Measurements from ENCODE around the gene LYPD6. TPM values are rescaled to one million over a fixed set of nuclear protein-coding genes. Genes with fewer than 3 reads are reported as not detected.

Gene LYPD6
- total RNA-seq, 8 experiments from 2014 or later = 0.41 to 4.6 (median 2.6) TPM

DNA sequence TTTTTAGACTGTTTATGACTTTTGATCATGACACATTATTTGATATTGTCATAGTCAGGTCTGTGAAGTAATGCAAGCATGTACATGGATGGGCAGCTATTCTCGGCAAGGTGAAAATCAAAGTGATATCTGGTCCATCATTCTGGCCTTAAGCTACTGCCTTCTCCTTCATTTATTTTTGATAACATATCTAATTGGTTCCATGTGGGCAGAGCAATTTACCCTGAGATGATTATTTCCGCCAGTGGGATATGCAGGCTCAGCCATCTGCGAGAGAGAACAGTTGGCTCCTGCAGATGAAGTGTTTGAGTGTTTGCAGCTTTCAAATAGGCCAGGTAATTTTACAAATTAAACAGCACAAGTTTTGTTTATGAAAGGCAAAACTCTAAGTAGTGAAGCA is 116.4 kb downstream of the LYPD6 start:
- H3K4me3 ChIP-seq = no peak overlapping the region
- 83 to 100% (median 100%) methylated on average over 1 to 3 of the region's 3 CpGs; no CpG with 5 or more reads in 1 of the 10 experiments for WGBS, 10 experiments
- ATAC-seq (replicated peaks in 6 of 8) = no peak
- no peak overlapping the region for H3K27ac ChIP-seq
- H3K4me1 ChIP-seq (replicated peaks in 1 of 2) = no peaks in the 10 kb centered on the region
- in situ Hi-C loops (cut with MboI; ENCODE audit: low pct_unique_long_range_greater_than_20kb in 2 of 9, low sequenced_read_pairs in 9 of 9, unreplicated experiment in 9 of 9) = no loop called here

DNA sequence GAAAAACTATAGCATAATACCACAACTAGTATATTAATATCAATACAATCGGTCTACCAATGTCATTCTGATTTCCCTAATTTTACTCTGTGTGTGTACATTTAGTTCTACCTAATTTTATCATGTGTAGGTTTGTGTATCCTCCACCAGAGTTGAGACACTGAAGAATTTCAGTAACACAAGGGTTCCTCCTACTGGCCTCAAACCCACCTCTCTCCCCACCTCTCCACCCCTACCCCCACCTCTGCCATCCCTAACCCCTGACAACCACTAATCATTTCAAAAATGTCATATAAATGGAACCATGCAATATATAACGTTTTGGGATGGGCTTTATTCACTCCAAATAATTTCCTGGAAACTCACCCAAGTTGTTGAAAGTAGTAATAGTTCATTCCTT is 117.9 kb downstream of the LYPD6 start:
- in situ Hi-C loops (cut with MboI; ENCODE audit: low pct_unique_long_range_greater_than_20kb in 2 of 9, low sequenced_read_pairs in 9 of 9, unreplicated experiment in 9 of 9) = no loop called here
- no peak overlapping the region for H3K4me3 ChIP-seq

DNA sequence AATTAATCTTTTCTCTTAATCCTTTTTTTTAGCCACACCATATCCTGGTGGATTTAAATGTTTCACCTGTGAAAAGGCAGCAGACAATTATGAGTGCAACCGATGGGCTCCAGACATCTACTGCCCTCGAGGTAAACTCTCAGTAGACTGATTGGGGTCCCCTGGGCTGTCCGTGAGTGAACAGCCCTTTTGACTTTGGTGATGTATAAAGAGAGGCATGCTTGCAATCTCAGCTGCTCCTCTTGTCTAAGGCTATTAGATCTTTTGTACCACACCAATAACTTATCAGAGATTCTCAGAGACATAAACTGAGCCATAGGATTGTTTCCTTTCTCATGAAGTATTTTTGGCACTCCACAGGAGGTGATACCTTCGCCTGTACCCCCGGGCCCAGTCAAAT is 118.6 kb downstream of the LYPD6 start:
- H3K4me1 ChIP-seq (replicated peaks in 1 of 2) = peaks cover 0 to 5% of the 10 kb centered on the region in 2 donors
- ATAC-seq (replicated peaks in 6 of 8) = no peak
- no peak overlapping the region for H3K27ac ChIP-seq
- H3K4me3 ChIP-seq = no peak overlapping the region
- in situ Hi-C loops (cut with MboI; ENCODE audit: low pct_unique_long_range_greater_than_20kb in 2 of 9, low sequenced_read_pairs in 9 of 9, unreplicated experiment in 9 of 9) = no loop called here
- WGBS, 10 experiments = 63 to 100% (median 83%) methylated on average over 1 to 5 of the region's 5 CpGs; no CpG with 5 or more reads in 1 of the 10 experiments

More for the DNA sequence above, 117.9 kb downstream of the LYPD6 start:
- no peak for ATAC-seq (replicated peaks in 6 of 8)
- 43 to 100% (median 71%) methylated on average over 1 to 2 of the region's 2 CpGs; no CpG with 5 or more reads in 7 of the 10 experiments for whole genome bisulfite sequencing, 10 experiments
- H3K4me1 ChIP-seq (replicated peaks in 1 of 2) = no peaks in the 10 kb centered on the region
- H3K27ac ChIP-seq = no peak overlapping the region

DNA sequence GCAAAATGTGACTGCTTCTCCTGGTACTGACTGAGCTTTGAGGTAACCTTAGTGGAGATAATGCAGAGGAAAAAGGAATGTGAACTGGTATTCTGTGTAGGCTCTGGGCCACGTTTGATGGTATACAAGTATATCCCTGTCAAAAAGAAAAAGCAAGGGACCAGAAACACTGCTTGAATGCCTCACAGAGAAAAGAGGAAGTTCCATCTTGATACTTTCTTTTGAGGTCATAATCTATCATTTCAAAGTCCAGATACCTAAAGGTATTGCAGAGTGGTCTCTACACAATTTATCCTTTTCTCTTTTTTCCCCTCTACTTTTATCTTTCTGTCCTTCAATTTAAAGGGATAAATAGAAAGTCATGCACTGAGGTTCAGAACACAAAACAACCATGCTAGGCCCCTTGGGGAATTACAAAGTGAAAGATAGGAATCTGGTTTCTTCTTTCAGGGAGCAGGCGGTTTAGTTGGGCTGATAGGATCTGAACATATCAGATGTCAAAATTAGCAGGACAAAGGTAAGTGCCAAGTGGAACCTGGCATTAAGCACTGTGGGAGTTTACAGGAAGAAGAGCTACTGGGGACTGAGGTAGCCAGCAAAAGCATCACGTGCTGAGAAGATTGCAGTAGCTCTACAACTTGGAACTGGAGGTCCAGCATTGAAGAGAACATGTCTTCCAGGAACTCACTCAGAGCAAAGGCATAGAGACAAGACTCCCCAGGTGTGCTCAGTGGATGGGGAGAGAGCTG is 121.2 kb downstream of the LYPD6 start:
- in situ Hi-C loops (cut with MboI; ENCODE audit: low pct_unique_long_range_greater_than_20kb in 2 of 9, low sequenced_read_pairs in 9 of 9, unreplicated experiment in 9 of 9) = no loop called here
- H3K4me3 ChIP-seq = no peak overlapping the region
- no peak overlapping the region for H3K27ac ChIP-seq
- no peak for ATAC-seq (replicated peaks in 6 of 8)
- peaks cover 0 to 6% of the 10 kb centered on the region in 2 donors for H3K4me1 ChIP-seq (replicated peaks in 1 of 2)
- 41 to 100% (median 70%) methylated on average over 1 to 3 of the region's 3 CpGs for WGBS, 10 experiments

DNA sequence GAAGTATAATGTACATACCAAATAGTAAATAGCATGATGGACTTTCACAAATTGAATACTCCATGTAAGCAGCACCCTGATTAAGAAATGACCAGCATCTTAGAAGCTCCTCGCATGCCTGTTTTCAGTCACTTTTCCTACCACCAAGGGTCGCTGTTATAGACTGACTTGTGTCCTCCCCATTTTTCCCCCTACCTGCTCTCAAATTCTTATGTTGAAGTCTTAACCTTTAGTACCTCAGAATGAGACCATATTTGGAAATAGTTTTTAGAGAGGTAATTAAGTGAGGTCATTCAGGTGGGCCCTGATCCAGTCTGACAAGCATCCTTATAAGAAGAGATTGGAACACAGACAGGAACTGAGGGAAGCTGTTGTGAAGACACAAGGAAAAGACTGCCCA is 125.9 kb downstream of the LYPD6 start:
- no peak overlapping the region for H3K4me3 ChIP-seq
- peaks cover 0 to 6% of the 10 kb centered on the region in 2 donors for H3K4me1 ChIP-seq (replicated peaks in 1 of 2)
- in situ Hi-C loops (cut with MboI; ENCODE audit: low pct_unique_long_range_greater_than_20kb in 2 of 9, low sequenced_read_pairs in 9 of 9, unreplicated experiment in 9 of 9) = no loop called here
- 57 to 93% (median 88%) methylated on average over 1 to 2 of the region's 2 CpGs; no CpG with 5 or more reads in 5 of the 10 experiments for WGBS, 10 experiments
- H3K27ac ChIP-seq = no peak overlapping the region
- ATAC-seq (replicated peaks in 6 of 8) = no peak

DNA sequence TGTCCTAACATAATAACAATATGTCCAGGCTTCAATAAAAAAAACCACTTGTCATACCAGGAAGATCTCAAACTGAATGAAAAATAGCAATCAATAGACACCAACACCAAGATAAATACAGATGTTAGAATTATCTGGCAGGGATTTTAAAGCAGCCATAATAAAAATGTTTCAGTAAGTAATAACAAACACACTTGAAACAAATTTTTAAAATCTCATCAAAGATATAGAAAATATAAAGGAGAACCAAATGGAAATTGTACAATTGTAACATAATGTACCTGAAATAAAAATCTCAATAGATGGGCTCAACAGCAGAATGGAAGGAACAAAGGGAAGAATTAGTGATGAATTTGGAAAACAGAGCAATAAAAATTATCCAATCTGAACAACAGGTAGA is 128.1 kb downstream of the LYPD6 start:
- ATAC-seq (replicated peaks in 6 of 8) = no peak
- no peak overlapping the region for H3K27ac ChIP-seq
- no peak overlapping the region for H3K4me3 ChIP-seq
- peaks cover 0 to 5% of the 10 kb centered on the region in 2 donors for H3K4me1 ChIP-seq (replicated peaks in 1 of 2)
- in situ Hi-C loops (cut with MboI; ENCODE audit: low pct_unique_long_range_greater_than_20kb in 2 of 9, low sequenced_read_pairs in 9 of 9, unreplicated experiment in 9 of 9) = no loop called here

DNA sequence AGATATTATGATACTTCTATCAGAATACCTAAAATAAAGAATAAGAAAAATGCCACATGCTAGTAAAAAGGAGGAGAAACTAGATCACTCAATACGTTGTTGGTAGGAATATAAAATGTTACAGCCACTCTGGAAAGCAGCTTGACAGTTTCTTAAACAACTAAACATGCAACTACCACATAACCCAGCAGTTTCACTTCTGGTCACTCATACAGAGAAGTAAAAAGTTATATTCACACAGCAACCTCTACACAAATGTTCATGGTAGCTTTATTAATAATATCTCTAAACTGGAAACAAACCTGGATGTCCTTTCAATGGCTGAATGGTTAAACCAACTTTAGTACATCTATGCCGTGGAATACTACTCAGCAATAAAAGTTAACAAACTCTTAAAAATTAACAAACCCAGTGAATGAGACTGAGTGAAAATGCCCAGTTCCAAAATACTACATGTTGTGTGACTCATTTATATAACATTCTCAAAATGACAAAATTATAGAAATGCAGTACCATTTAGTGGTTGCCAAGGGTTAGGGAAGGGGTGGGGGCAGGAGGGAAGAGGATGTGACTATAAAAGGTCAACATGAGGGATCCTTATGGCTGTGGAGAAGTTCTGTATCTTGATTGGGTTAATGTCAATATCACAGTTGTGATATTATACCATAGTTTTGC is 133.1 kb downstream of the LYPD6 start:
- no peak overlapping the region for H3K27ac ChIP-seq
- no peak for ATAC-seq (replicated peaks in 6 of 8)
- 21 to 100% (median 53%) methylated on average over 1 to 2 of the region's 2 CpGs for WGBS, 10 experiments

DNA sequence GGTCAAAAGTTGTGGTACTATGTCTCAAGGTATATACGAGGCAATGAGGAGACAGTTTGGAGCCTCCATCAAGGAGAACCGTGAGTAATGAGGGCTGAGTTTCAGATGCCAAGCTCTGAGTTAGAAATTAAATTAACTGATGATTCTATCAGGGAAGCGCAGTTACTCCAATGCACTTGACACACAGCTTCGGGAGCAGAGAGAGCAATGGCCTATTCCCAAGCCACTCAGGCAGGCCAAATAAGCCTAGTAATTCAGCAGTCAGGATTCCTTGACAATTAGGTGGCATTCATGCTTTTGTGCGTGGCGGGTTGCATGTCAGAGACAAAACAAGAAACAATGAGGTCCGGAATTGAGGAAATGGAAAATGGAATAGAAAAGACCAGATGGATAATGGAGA is 134.0 kb downstream of the LYPD6 start:
- no peak for ATAC-seq (replicated peaks in 6 of 8)
- 0 to 95% (median 87%) methylated on average over 1 to 7 of the region's 7 CpGs; no CpG with 5 or more reads in 2 of the 10 experiments for WGBS, 10 experiments
- no peak overlapping the region for H3K4me3 ChIP-seq
- H3K27ac ChIP-seq = no peak overlapping the region
- H3K4me1 ChIP-seq (replicated peaks in 1 of 2) = no peaks in the 10 kb centered on the region
- in situ Hi-C loops (cut with MboI; ENCODE audit: low pct_unique_long_range_greater_than_20kb in 2 of 9, low sequenced_read_pairs in 9 of 9, unreplicated experiment in 9 of 9) = no loop called here

More for the DNA sequence above, 133.1 kb downstream of the LYPD6 start:
- in situ Hi-C loops (cut with MboI; ENCODE audit: low pct_unique_long_range_greater_than_20kb in 2 of 9, low sequenced_read_pairs in 9 of 9, unreplicated experiment in 9 of 9) = no loop called here
- no peaks in the 10 kb centered on the region for H3K4me1 ChIP-seq (replicated peaks in 1 of 2)
- no peak overlapping the region for H3K4me3 ChIP-seq

DNA sequence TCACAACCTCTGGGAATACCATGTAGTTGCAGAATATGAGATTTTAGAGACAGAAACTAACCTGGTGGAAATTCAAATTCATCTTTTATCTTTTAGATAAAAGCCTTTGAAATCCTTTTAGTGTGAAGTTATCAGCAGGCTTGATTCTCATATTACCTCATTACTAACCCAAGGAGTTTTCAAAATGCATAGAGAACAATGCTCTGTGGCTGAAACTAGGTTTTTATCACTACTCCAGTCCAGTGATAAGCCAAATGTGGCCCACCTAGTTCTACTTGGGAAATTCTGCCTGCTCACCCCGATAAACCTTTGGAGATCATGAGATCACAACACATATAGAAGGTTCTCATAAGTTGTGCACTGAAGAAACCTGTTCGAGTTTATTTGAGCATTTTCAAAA is 135.5 kb downstream of the LYPD6 start:
- no peak for ATAC-seq (replicated peaks in 6 of 8)
- Histone ChIP-seq H3K4me1 (replicated peaks in 1 of 2) (no peaks in the 10 kb centered on the region), H3K27ac (no peak overlapping the region), H3K4me3 (no peak overlapping the region)
- in situ Hi-C loops (cut with MboI; ENCODE audit: low pct_unique_long_range_greater_than_20kb in 2 of 9, low sequenced_read_pairs in 9 of 9, unreplicated experiment in 9 of 9) = no loop called here
- WGBS, 10 experiments = 13 to 100% (median 78%) methylated on average over 1 to 2 of the region's 2 CpGs; no CpG with 5 or more reads in 2 of the 10 experiments

DNA sequence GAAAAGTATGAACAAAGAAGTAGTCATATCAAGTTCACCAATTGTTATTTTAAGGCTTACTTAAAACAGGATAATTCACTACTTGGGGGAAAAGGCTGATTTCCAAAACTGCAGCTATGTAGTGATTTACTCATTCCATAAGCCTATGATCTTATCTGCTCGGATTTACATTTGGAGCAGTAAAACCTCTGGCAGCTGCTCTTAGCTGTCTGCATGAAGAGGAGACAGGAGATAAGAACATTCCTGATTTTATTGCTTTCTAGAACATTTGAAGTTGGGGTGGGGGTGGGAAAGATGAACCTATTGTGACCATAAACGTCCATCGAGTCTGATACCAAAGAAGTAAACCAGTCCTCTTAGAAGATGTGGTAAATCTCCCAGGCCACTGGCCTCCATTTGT is 136.2 kb downstream of the LYPD6 start:
- Histone ChIP-seq H3K27ac (no peak overlapping the region), H3K4me3 (no peak overlapping the region), H3K4me1 (replicated peaks in 1 of 2) (no peaks in the 10 kb centered on the region)
- in situ Hi-C loops (cut with MboI; ENCODE audit: low pct_unique_long_range_greater_than_20kb in 2 of 9, low sequenced_read_pairs in 9 of 9, unreplicated experiment in 9 of 9) = no loop called here
- 30 to 100% (median 77%) methylated on average over 1 to 3 of the region's 3 CpGs; no CpG with 5 or more reads in 4 of the 10 experiments for WGBS, 10 experiments
- no peak for ATAC-seq (replicated peaks in 6 of 8)

DNA sequence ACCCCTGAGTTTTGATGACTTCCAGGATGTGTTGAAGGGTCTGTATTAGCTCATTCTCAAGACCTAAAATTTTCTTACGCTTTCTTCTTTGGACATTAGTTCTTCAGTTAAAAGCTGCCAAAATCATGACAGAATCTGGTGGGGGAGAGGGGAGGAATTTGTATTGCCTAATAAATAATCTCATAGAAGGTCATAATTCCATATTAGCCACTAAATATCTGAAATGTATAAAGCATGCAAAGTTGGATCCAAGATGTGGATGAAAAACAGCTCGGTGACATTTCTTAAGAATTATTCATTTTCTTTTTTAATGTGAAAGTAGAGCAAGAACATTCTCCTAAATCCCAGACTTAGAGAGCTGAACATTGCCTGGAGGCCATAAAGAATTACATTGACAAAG is 137.0 kb downstream of the LYPD6 start:
- Histone ChIP-seq H3K27ac (no peak overlapping the region), H3K4me3 (no peak overlapping the region), H3K4me1 (replicated peaks in 1 of 2) (no peaks in the 10 kb centered on the region)
- WGBS, 10 experiments = 8 to 100% (median 78%) methylated on average over 1 to 2 of the region's 2 CpGs; no CpG with 5 or more reads in 3 of the 10 experiments
- in situ Hi-C loops (cut with MboI; ENCODE audit: low pct_unique_long_range_greater_than_20kb in 2 of 9, low sequenced_read_pairs in 9 of 9, unreplicated experiment in 9 of 9) = no loop called here
- no peak for ATAC-seq (replicated peaks in 6 of 8)

DNA sequence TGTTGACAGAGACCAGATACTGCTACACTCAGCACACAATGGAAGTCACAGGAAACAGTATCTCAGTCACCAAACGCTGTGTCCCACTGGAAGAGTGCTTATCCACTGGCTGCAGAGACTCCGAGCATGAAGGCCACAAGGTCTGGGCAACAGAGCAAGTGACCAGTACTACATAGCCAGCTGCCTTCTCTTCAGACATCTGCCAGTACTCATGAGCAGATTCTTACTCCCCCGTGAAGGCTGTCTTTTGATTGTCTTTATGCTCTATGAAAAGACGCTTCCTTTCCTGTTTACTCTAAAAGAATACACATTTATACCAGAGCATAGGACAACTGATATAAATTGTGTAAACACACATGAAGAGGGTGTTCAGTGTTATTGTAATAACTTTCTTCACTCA is 138.2 kb downstream of the LYPD6 start:
- 16 to 100% (median 93%) methylated on average over 1 to 4 of the region's 4 CpGs; no CpG with 5 or more reads in 2 of the 10 experiments for WGBS, 10 experiments
- ATAC-seq (replicated peaks in 6 of 8) = no peak
- in situ Hi-C loops (cut with MboI; ENCODE audit: low pct_unique_long_range_greater_than_20kb in 2 of 9, low sequenced_read_pairs in 9 of 9, unreplicated experiment in 9 of 9) = no loop called here
- Histone ChIP-seq H3K27ac (no peak overlapping the region), H3K4me1 (replicated peaks in 1 of 2) (no peaks in the 10 kb centered on the region), H3K4me3 (no peak overlapping the region)

DNA sequence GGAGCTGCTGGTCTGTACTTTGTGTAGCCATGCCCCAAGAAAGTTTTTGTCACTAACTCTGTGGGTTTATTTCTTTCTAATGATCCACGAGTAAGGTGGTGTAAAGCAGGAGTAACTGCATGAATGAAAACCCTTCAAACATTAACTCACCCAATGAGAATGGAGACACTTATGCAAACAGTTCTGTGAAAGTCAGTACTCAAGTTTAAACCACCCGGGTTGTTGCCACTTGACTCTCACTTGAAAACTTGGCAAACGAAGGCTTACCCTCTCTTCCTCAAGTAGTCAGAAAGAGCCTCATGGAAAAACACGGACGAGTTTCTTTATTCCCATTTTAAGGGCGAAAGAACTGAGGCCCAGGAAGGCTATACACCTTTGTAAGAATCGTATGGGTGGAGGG is 139.7 kb downstream of the LYPD6 start:
- ATAC-seq (replicated peaks in 6 of 8) = no peak
- in situ Hi-C loops (cut with MboI; ENCODE audit: low pct_unique_long_range_greater_than_20kb in 2 of 9, low sequenced_read_pairs in 9 of 9, unreplicated experiment in 9 of 9) = no loop called here
- WGBS, 10 experiments = 22 to 92% (median 69%) methylated on average over 1 to 7 of the region's 7 CpGs; no CpG with 5 or more reads in 1 of the 10 experiments
- Histone ChIP-seq H3K4me3 (no peak overlapping the region), H3K4me1 (replicated peaks in 1 of 2) (no peaks in the 10 kb centered on the region), H3K27ac (no peak overlapping the region)
